ENCODE data around the gene MERTK. TPM values are rescaled to one million over a fixed set of nuclear protein-coding genes. Genes with fewer than 3 reads are reported as not detected.

The MERTK gene
- total RNA-seq, 1 donor from 2014 or later = 4.3 TPM

DNA sequence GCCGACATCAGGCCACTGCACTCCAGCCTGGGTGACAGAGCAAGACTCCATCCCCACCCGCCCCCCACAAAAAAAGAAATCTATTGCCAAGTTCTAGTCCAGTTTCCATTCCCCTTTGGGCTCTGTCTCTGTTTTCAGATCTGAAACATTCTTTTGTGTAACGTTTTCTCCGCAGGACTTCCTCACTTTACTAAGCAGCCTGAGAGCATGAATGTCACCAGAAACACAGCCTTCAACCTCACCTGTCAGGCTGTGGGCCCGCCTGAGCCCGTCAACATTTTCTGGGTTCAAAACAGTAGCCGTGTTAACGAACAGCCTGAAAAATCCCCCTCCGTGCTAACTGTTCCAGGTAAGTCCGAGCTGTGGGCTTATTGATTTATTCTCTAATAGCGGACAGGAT is 48.8 kb downstream of the MERTK start:
- no peak overlapping the region for H3K4me3 ChIP-seq (ENCODE audit: low read depth, low read length)
- DNase-seq (ENCODE audit: low read depth) = no peak
- no peak for TF ChIP-seq CTCF (conservative IDR thresholded peaks at IDR 0.05; ENCODE audit: low read depth, low read length)

GRCh38 chr2:111948832-111949231 is 50.4 kb downstream of the MERTK start:
- H3K4me3 ChIP-seq (ENCODE audit: low read depth, low read length) = no peak overlapping the region
- TF ChIP-seq CTCF (conservative IDR thresholded peaks at IDR 0.05; ENCODE audit: low read depth, low read length) = no peak
- no peak for DNase-seq (ENCODE audit: low read depth)

- no peak for TF ChIP-seq CTCF (conservative IDR thresholded peaks at IDR 0.05; ENCODE audit: low read depth, low read length)
- no peak overlapping the region for H3K4me3 ChIP-seq (ENCODE audit: low read depth, low read length)
- no peak for DNase-seq (ENCODE audit: low read depth)
Observed at GRCh38 chr2:111950236-111950635, 51.8 kb downstream of the MERTK start.

DNA sequence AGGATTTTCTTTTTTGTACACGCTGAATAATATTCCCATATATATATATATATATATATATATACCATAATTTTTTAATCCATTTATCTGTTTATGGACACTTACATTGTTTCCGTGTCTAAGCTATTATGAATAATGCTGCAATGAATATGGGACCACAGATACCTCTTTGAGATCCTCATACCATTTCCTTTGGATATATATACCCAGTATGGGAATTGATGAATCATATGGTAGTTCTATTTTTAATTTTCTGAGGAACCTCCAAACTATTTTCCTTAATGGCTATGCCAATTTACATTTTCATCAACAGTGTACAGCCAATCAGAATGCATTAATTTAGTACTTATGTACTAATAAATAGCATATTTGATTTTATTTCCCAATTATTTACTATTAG is 53.1 kb downstream of the MERTK start:
- no peak for TF ChIP-seq CTCF (conservative IDR thresholded peaks at IDR 0.05; ENCODE audit: low read depth, low read length)
- no peak for DNase-seq (ENCODE audit: low read depth)
- no peak overlapping the region for H3K4me3 ChIP-seq (ENCODE audit: low read depth, low read length)

DNA sequence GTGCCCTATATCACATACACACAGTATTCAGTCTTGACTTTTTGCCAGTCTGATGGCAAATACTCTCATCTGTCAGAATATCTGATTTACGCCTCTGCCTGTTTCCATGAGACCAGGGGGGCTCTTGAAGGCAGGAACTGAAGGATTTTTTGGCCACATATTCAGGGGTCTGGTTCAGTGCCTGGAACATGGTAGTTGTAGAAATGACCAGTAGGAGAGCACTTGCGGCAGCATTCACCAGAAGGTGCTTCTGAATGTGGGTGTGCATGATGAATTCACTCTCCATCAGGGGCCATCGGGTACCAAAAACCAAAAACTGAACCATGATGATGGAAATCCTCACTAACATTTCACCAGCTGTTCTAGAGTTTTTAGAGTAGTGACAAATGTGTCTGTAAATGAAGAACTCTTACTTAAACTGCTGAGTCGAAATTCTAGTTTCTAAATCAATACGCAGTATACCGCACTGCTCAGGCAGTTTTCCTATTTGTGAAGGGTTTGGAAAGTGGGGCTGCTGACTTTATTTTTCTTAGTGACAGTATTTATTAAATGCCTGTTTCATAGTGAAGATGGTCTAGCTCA is 54.6 kb downstream of the MERTK start:
- no peak for DNase-seq (ENCODE audit: low read depth)
- H3K4me3 ChIP-seq (ENCODE audit: low read depth, low read length) = no peak overlapping the region

DNA sequence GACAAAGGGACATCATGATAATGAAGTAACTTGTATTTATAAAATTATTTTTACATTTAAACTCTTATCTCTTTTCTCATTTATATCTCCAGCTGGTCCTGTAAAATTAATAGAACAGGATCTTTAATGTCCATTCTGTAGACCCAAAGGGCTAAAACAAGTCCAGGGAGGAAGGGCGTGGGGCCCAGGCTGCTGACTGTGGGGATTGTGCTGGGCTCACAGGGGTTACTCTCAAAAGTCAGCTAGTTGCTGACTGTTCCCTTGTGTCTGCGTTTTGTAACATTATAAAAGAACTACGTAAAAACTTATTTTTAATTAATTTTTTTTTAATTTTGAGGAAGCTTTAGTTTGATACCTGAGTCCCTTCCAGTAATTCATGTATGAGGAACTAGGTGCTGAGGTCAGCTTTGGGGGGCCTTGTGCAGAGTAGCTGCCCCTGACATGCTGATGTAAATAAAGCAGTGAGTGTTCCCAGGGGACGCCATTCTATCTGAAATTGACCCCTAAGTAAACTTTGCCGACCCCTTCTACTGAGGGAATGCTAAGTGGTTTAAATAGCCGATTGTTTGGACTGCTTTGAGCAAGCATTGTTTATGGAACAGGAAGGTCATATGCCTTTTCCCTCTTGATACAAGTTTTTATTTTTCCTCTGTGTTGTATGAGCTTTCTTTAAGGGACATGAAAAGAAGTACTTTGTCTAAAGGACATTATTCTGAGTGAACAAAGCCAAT is 56.4 kb downstream of the MERTK start:
- TF ChIP-seq CTCF (conservative IDR thresholded peaks at IDR 0.05; ENCODE audit: low read depth, low read length) = no peak
- DNase-seq (ENCODE audit: low read depth) = no peak
- no peak overlapping the region for H3K4me3 ChIP-seq (ENCODE audit: low read depth, low read length)

More for the DNA sequence above, 54.6 kb downstream of the MERTK start:
- no peak for TF ChIP-seq CTCF (conservative IDR thresholded peaks at IDR 0.05; ENCODE audit: low read depth, low read length)

DNA sequence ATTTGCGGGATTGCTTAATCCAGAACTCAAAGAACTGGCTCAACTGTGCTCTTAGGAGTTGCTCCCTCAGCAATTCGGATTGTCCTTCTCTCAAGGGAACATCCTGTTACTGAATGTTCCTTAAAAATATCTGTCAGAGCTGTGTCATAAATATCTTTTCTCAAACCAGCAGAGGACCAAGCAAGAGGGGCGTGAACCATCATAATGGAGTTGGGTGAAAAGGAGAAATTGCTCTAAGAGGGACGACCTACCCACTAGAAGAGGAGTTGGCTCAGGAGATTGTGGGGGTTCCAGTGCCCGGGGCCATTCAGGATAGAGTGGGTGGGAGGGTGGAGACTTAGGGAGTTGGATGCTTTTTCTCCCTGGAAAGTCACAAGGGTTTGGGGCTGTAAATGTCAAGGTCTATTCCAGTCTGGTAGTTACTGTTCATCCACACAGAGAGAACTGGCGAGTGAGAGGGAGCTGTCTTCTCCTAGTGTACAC is 59.5 kb downstream of the MERTK start:
- no peak for TF ChIP-seq CTCF (conservative IDR thresholded peaks at IDR 0.05; ENCODE audit: low read depth, low read length)

More for the DNA sequence above, 59.5 kb downstream of the MERTK start:
- no peak for DNase-seq (ENCODE audit: low read depth)
- no peak overlapping the region for H3K4me3 ChIP-seq (ENCODE audit: low read depth, low read length)
